ENCODE measurements around the gene IFT81.

The IFT81 gene

GRCh38 chr12:110243227-110243626 lies 119.1 kb downstream of the IFT81 start:
- H3K27ac ChIP-seq: no peak overlapping the region
- TF ChIP-seq CTCF (conservative IDR thresholded peaks at IDR 0.05): no peak

GRCh38 chr12:110244372-110244771 lies 120.2 kb downstream of the IFT81 start:
- H3K27ac ChIP-seq: no peak overlapping the region
- no peak for TF ChIP-seq CTCF (conservative IDR thresholded peaks at IDR 0.05)

- peak overlapping the region; percentile 99; the same call in 1 of the 2 replicates for H3K27ac ChIP-seq
- TF ChIP-seq CTCF (conservative IDR thresholded peaks at IDR 0.05): no peak
Observed at GRCh38 chr12:110244829-110245228, 120.7 kb downstream of the IFT81 start.

- TF ChIP-seq CTCF (conservative IDR thresholded peaks at IDR 0.05): no peak; the same call in 1 of the 2 replicates
- H3K27ac ChIP-seq: peak overlapping the region; percentile 99
Observed at GRCh38 chr12:110245369-110245772, 121.2 kb downstream of the IFT81 start.

- no peak for TF ChIP-seq CTCF (conservative IDR thresholded peaks at IDR 0.05)
- H3K27ac ChIP-seq: peak overlapping the region; percentile 99
Observed at GRCh38 chr12:110246636-110247339, 122.6 kb downstream of the IFT81 start.

GRCh38 chr12:110247340-110248095 lies 123.4 kb downstream of the IFT81 start:
- peak overlapping the region; percentile 99 for H3K27ac ChIP-seq
- no peak for TF ChIP-seq CTCF (conservative IDR thresholded peaks at IDR 0.05)

- H3K27ac ChIP-seq: peak overlapping the region; percentile 99
- TF ChIP-seq CTCF (conservative IDR thresholded peaks at IDR 0.05): no peak
Observed at GRCh38 chr12:110248096-110248447, 123.9 kb downstream of the IFT81 start.
